Uterus (tissue), 4 donors: ENCODE measurements around the gene IDH3A. TPM values are rescaled to one million over a fixed set of nuclear protein-coding genes. Genes with fewer than 3 reads are reported as not detected.
A peak's percentile ranks its signal among the peaks of the same experiment; 100 is the strongest.

Experiments used
- DNase-seq, 2 donors: peaks; one replicate each; pipeline ENCODE4 v3.0.0-alpha.2; 2019 to 2020
- H3K27ac ChIP-seq, 2 donors: fragments of 200-600 bp; sonication (generic); 1 replicate in 1 of 2; 2 replicates in 1 of 2; pipeline ENCODE4 v1.5.1; 2016 to 2018
- H3K27me3 ChIP-seq, 2 donors: fragments of 200-600 bp; sonication (generic); one replicate each; pipeline ENCODE4 v1.5.1; 2018 to 2019; ENCODE audit warnings: control low read depth in 1 of 2
- H3K36me3 ChIP-seq, 2 donors: fragments of 200-600 bp; sonication (generic); one replicate each; pipeline ENCODE4 v1.5.1; 2019; ENCODE audit warnings: control low read depth in 1 of 2
- H3K4me1 ChIP-seq, 2 donors: fragments of 200-600 bp; sonication (generic); one replicate each; pipeline ENCODE4 v1.5.1; 2018 to 2019; ENCODE audit warnings: control low read depth in 1 of 2
- H3K4me3 ChIP-seq, 2 donors: fragments of 200-600 bp; sonication (generic); 1 replicate in 1 of 2; 2 replicates in 1 of 2; pipeline ENCODE4 v1.5.1; 2018 to 2019; ENCODE audit warnings: mild to moderate bottlenecking in 1 of 2
- H3K9me3 ChIP-seq, 2 donors: fragments of 200-600 bp; sonication (generic); one replicate each; pipeline ENCODE4 v1.5.1; 2019; ENCODE audit warnings: control low read depth in 1 of 2
- POLR2A ChIP-seq, 2 donors: fragments of 450-650 bp; IDR thresholded peaks; one replicate each; pipeline ENCODE4 v1.6.1; 2016; ENCODE audit warnings: antibody characterized with exemption in 2 of 2, mild to moderate bottlenecking in 1 of 2, moderate library complexity in 1 of 2
- intact Hi-C: fragments of 100-400 bp; cut with DNase I; formaldehyde crosslinking; loops from one replicate; pipeline ENCODE4 v1.15.1; 2023; ENCODE audit warnings: low total_unique reads
- total RNA-seq, 4 donors: library from RNA; depleted of rRNA in 3 of 4; stranded (reverse); fragments of >200 nt in 3 of 4; gene quantifications; one replicate each; pipeline versions ENCODE4 v1.1.0 to v1.2.4, GENCODE V29; 2014 to 2023
- TF ChIP-seq, protein P1 (sequence below), 4 experiments: fragments of 200-600 bp in 2 of 4; fragments of 450-650 bp in 2 of 4; sonication (generic) in 2 of 4; IDR thresholded peaks; one replicate each; pipeline ENCODE4 v1.5.1; 2016 to 2019; ENCODE audit warnings: antibody characterized with exemption in 4 of 4, mild to moderate bottlenecking in 2 of 4, moderate library complexity in 1 of 4
- donor health status: DM: yes; HTN: yes; CAD: no.

Gene IDH3A
- total RNA-seq, 4 donors from 2014 or later, result 60.1 to 118 (median 86.4) TPM

DNA sequence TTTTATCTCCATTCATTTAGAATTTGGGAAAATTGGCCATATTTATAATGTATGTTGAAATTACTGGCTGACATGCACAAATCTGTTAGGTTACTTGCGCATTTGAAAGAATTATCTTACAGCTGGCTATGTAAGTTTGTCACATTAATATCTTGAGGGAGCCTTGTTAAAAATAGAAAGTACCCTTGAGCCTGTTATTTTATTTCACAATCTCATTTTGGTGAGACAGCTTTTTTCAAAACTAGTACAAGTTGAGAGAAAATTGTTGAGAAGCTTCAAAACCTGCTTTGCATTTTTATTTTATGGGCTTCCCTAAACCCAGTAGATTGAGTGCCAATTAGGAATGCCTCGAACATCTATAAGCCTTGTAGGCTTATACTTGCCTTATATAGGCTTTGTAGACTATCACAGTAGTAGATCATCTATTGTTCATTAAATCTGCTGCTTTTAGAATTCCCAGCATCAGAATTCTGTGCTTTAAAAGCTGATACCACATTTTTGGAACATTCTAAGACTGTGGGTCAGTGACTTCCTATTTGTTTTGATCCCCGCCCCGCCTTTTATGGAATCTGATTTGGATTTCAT, 6.3 kb downstream of the IDH3A start:
- DNase-seq, result no peak
- no peaks in the 10 kb centered on the region for H3K9me3 ChIP-seq
- intact Hi-C loops, result no loop called here
- H3K4me1 ChIP-seq, result peaks cover 0 to 8% of the 10 kb centered on the region in 2 donors
- H3K4me3 ChIP-seq, result no peak overlapping the region
- TF ChIP-seq, protein P1, sequence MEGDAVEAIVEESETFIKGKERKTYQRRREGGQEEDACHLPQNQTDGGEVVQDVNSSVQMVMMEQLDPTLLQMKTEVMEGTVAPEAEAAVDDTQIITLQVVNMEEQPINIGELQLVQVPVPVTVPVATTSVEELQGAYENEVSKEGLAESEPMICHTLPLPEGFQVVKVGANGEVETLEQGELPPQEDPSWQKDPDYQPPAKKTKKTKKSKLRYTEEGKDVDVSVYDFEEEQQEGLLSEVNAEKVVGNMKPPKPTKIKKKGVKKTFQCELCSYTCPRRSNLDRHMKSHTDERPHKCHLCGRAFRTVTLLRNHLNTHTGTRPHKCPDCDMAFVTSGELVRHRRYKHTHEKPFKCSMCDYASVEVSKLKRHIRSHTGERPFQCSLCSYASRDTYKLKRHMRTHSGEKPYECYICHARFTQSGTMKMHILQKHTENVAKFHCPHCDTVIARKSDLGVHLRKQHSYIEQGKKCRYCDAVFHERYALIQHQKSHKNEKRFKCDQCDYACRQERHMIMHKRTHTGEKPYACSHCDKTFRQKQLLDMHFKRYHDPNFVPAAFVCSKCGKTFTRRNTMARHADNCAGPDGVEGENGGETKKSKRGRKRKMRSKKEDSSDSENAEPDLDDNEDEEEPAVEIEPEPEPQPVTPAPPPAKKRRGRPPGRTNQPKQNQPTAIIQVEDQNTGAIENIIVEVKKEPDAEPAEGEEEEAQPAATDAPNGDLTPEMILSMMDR (IDR thresholded peaks at IDR 0.05), result no peak
- TF ChIP-seq POLR2A (IDR thresholded peaks at IDR 0.05), result no peak
- H3K36me3 ChIP-seq, result no peaks in the 10 kb centered on the region
- no peaks in the 10 kb centered on the region for H3K27me3 ChIP-seq
- H3K27ac ChIP-seq, result peak overlapping the region; percentile 17 to 56

DNA sequence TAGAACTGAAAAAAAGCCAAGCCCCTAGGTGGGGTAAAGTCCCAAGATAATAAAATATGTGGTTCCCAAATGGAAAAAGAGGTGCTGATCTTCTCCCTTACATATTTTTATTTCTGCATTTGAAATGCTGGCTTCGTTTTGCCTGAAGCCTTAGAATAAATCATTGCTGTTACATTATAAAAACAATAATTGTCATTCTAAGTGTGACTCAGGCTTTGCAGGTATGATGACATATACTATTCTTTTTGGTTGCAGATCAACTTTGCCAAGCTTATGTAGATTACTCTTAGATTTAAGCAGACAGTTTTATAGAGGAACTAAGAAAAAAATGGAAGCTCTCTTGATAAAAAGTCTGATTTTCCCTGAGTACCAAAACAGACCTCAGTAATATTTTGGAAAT, 7.5 kb downstream of the IDH3A start:
- Histone ChIP-seq H3K4me3 (no peak overlapping the region), H3K4me1 (peaks cover 0 to 8% of the 10 kb centered on the region in 2 donors), H3K9me3 (no peaks in the 10 kb centered on the region), H3K27ac (no peak overlapping the region), H3K27me3 (no peaks in the 10 kb centered on the region), H3K36me3 (no peaks in the 10 kb centered on the region)
- TF ChIP-seq, protein P1 (IDR thresholded peaks at IDR 0.05), result no peak
- no peak for TF ChIP-seq POLR2A (IDR thresholded peaks at IDR 0.05)
- intact Hi-C loops, result no loop called here
- no peak for DNase-seq

DNA sequence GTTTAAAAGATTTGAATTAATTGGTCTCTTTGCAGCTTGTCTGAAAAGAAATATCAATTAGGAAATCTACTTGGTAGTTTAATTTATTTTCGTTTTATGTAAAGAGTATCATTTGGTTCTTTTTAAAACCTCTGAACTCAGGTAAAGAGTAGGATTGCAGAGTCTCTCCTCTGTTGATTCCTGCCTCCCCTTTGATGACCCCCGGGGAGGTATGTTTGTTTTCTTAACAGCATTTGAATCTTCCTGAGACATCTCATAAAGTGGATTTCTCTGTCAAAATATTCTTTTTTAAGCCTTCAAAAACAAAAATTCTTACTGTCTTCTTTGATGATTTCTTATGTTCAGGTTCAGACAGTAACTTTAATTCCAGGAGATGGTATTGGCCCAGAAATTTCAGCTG, 8.0 kb downstream of the IDH3A start:
- H3K9me3 ChIP-seq, result no peaks in the 10 kb centered on the region
- no peaks in the 10 kb centered on the region for H3K36me3 ChIP-seq
- no peak overlapping the region for H3K4me3 ChIP-seq
- TF ChIP-seq, protein P1 (IDR thresholded peaks at IDR 0.05), result no peak
- no peak for TF ChIP-seq POLR2A (IDR thresholded peaks at IDR 0.05)
- DNase-seq, result no peak
- intact Hi-C loops, result no loop called here
- H3K27me3 ChIP-seq, result no peaks in the 10 kb centered on the region
- H3K4me1 ChIP-seq, result peaks cover 0 to 8% of the 10 kb centered on the region in 2 donors
- no peak overlapping the region for H3K27ac ChIP-seq

DNA sequence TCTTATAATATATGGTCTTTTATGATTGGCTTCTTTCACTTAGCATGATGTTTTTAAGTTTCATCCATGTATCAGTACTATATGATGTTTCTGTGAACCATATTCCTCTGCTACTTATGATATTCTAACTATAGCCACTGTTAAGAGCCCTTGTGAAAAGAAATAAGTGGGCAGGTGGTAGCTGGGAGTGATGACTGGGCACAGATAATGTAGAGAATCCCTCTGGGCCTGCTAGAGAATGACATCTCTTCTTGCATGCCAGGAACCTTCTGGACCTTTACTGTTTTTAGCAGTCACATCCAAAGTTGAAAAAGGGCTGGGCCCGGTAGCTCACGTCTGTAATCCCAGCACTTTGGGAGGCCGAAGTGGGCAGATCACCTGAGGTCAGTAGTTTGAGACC, 10.2 kb downstream of the IDH3A start:
- Histone ChIP-seq H3K4me3 (no peak overlapping the region), H3K4me1 (peaks cover 0 to 8% of the 10 kb centered on the region in 2 donors), H3K36me3 (no peaks in the 10 kb centered on the region), H3K27me3 (no peaks in the 10 kb centered on the region), H3K27ac (no peak overlapping the region), H3K9me3 (no peaks in the 10 kb centered on the region)
- TF ChIP-seq, protein P1 (IDR thresholded peaks at IDR 0.05), result no peak
- no peak for TF ChIP-seq POLR2A (IDR thresholded peaks at IDR 0.05)
- no peak for DNase-seq
- intact Hi-C loops, result no loop called here

DNA sequence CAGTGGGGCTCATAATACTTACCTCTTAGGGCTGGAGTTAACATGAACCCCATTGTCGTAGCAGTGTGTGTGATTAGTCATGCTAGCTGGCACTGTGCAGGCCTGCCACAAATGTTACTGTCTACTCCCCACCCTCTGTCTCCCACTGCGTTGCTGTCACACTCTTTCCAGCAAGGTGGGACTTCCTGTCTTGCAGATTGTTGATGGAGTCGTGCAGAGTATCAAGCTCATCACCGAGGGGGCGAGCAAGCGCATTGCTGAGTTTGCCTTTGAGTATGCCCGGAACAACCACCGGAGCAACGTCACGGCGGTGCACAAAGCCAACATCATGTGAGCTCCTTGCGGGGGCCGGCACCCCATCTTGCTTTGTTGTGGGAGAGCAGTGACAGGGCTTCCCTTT, 12.9 kb downstream of the IDH3A start:
- TF ChIP-seq, protein P1 (IDR thresholded peaks at IDR 0.05), result no peak
- no peak for TF ChIP-seq POLR2A (IDR thresholded peaks at IDR 0.05)
- no peaks in the 10 kb centered on the region for H3K9me3 ChIP-seq
- H3K27me3 ChIP-seq, result no peaks in the 10 kb centered on the region
- H3K4me1 ChIP-seq, result no peaks in the 10 kb centered on the region
- no peak overlapping the region for H3K27ac ChIP-seq
- H3K4me3 ChIP-seq, result no peak overlapping the region
- H3K36me3 ChIP-seq, result no peaks in the 10 kb centered on the region
- intact Hi-C loops, result no loop called here
- DNase-seq, result no peak
